WTC11 (cell line): ENCODE measurements around the gene LETM1.

ENCODE experiments used
- CREB1 ChIP-seq: sonication (generic); formaldehyde crosslinking; IDR thresholded peaks from 2 replicates; pipeline ENCODE4 v1.8.0; 2023; ENCODE audit warnings: mild to moderate bottlenecking, missing genetic modification reagents
- FOXJ3 ChIP-seq: sonication (generic); formaldehyde crosslinking; IDR thresholded peaks from 2 replicates; pipeline ENCODE4 v1.9.0; 2021; ENCODE audit warnings: missing genetic modification reagents, mild to moderate bottlenecking, borderline replicate concordance
- IRF2 ChIP-seq: sonication (generic); formaldehyde crosslinking; IDR thresholded peaks from 2 replicates; pipeline ENCODE4 v1.8.0; 2022; ENCODE audit warnings: low read depth, missing genetic modification reagents, borderline replicate concordance
- SP1 ChIP-seq: sonication (generic); formaldehyde crosslinking; conservative IDR thresholded peaks from 2 replicates; pipeline ENCODE4 v1.8.1; 2022; ENCODE audit warnings: missing genetic modification reagents
- ZNF232 ChIP-seq: sonication (generic); formaldehyde crosslinking; IDR thresholded peaks from 2 replicates; pipeline ENCODE4 v1.8.0; 2022; ENCODE audit warnings: mild to moderate bottlenecking, missing genetic modification reagents
- TF ChIP-seq, protein P1 (sequence below): fragments of 200-600 bp; IDR thresholded peaks from 2 replicates; pipeline ENCODE4 v1.8.0; 2022; ENCODE audit warnings: antibody characterized with exemption
- TF ChIP-seq, protein P2 (sequence below): sonication (generic); formaldehyde crosslinking; conservative IDR thresholded peaks from 2 replicates; pipeline ENCODE4 v1.8.1; 2022; ENCODE audit warnings: mild to moderate bottlenecking, missing genetic modification reagents
- TF ChIP-seq, protein P3 (sequence below): sonication (generic); formaldehyde crosslinking; IDR thresholded peaks from 2 replicates; pipeline ENCODE4 v1.8.1; 2022; ENCODE audit warnings: low read depth, missing genetic modification reagents, borderline replicate concordance
- TF ChIP-seq, protein P4 (sequence below): sonication (generic); formaldehyde crosslinking; IDR thresholded peaks from 2 replicates; pipeline ENCODE4 v1.8.1; 2023; ENCODE audit warnings: mild to moderate bottlenecking, missing genetic modification reagents
- TF ChIP-seq, protein P5 (sequence below): fragments of 250-450 bp; sonication (Bioruptor Pico); IDR thresholded peaks from 2 replicates; pipeline ENCODE4 v2.1.2; 2022; ENCODE audit warnings: mild to moderate bottlenecking, moderate library complexity
- TF ChIP-seq, protein P6 (sequence below): sonication (generic); formaldehyde crosslinking; IDR thresholded peaks from 2 replicates; pipeline ENCODE4 v1.8.1; 2023; ENCODE audit warnings: mild to moderate bottlenecking, missing genetic modification reagents, moderate library complexity
- TF ChIP-seq, protein P7 (sequence below): sonication (generic); formaldehyde crosslinking; IDR thresholded peaks from 2 replicates; pipeline ENCODE4 v1.8.1; 2023; ENCODE audit warnings: mild to moderate bottlenecking, missing genetic modification reagents, moderate library complexity

DNA sequence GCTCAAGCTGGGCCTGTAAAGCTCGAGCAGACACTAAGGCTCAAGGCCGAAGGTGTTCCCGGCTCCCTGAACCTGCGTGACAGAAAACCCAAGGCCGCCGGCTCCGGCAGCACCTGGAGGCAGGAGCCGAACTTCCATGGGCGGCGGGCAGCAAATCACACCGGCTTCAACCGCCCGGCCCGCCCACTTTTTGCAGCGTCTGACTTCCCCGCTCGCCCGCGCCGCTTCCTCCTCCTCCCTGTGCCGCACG is 14.3 kb upstream of the LETM1 start:
- no peak for TF ChIP-seq FOXJ3 (CRISPR knock-in tag)
- TF ChIP-seq, protein P1, sequence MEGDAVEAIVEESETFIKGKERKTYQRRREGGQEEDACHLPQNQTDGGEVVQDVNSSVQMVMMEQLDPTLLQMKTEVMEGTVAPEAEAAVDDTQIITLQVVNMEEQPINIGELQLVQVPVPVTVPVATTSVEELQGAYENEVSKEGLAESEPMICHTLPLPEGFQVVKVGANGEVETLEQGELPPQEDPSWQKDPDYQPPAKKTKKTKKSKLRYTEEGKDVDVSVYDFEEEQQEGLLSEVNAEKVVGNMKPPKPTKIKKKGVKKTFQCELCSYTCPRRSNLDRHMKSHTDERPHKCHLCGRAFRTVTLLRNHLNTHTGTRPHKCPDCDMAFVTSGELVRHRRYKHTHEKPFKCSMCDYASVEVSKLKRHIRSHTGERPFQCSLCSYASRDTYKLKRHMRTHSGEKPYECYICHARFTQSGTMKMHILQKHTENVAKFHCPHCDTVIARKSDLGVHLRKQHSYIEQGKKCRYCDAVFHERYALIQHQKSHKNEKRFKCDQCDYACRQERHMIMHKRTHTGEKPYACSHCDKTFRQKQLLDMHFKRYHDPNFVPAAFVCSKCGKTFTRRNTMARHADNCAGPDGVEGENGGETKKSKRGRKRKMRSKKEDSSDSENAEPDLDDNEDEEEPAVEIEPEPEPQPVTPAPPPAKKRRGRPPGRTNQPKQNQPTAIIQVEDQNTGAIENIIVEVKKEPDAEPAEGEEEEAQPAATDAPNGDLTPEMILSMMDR = no peak
- TF ChIP-seq, protein P2, sequence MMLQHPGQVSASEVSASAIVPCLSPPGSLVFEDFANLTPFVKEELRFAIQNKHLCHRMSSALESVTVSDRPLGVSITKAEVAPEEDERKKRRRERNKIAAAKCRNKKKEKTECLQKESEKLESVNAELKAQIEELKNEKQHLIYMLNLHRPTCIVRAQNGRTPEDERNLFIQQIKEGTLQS = no peak
- TF ChIP-seq, protein P3, sequence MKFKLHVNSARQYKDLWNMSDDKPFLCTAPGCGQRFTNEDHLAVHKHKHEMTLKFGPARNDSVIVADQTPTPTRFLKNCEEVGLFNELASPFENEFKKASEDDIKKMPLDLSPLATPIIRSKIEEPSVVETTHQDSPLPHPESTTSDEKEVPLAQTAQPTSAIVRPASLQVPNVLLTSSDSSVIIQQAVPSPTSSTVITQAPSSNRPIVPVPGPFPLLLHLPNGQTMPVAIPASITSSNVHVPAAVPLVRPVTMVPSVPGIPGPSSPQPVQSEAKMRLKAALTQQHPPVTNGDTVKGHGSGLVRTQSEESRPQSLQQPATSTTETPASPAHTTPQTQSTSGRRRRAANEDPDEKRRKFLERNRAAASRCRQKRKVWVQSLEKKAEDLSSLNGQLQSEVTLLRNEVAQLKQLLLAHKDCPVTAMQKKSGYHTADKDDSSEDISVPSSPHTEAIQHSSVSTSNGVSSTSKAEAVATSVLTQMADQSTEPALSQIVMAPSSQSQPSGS (CRISPR knock-in tag) = no peak
- TF ChIP-seq, protein P4, sequence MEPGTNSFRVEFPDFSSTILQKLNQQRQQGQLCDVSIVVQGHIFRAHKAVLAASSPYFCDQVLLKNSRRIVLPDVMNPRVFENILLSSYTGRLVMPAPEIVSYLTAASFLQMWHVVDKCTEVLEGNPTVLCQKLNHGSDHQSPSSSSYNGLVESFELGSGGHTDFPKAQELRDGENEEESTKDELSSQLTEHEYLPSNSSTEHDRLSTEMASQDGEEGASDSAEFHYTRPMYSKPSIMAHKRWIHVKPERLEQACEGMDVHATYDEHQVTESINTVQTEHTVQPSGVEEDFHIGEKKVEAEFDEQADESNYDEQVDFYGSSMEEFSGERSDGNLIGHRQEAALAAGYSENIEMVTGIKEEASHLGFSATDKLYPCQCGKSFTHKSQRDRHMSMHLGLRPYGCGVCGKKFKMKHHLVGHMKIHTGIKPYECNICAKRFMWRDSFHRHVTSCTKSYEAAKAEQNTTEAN (CRISPR knock-in tag) = no peak; the same call in 1 of the 2 replicates
- TF ChIP-seq ZNF232 (CRISPR knock-in tag) = no peak
- peak; percentile 53; the same call in 1 of the 2 replicates for TF ChIP-seq SP1 (CRISPR knock-in tag)
- TF ChIP-seq IRF2 (CRISPR knock-in tag) = no peak
- TF ChIP-seq, protein P5, sequence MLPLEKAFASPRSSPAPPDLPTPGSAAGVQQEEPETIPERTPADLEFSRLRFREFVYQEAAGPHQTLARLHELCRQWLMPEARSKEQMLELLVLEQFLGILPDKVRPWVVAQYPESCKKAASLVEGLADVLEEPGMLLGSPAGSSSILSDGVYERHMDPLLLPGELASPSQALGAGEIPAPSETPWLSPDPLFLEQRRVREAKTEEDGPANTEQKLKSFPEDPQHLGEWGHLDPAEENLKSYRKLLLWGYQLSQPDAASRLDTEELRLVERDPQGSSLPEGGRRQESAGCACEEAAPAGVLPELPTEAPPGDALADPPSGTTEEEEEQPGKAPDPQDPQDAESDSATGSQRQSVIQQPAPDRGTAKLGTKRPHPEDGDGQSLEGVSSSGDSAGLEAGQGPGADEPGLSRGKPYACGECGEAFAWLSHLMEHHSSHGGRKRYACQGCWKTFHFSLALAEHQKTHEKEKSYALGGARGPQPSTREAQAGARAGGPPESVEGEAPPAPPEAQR (CRISPR knock-in tag) = no peak
- TF ChIP-seq, protein P6, sequence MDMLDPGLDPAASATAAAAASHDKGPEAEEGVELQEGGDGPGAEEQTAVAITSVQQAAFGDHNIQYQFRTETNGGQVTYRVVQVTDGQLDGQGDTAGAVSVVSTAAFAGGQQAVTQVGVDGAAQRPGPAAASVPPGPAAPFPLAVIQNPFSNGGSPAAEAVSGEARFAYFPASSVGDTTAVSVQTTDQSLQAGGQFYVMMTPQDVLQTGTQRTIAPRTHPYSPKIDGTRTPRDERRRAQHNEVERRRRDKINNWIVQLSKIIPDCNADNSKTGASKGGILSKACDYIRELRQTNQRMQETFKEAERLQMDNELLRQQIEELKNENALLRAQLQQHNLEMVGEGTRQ (CRISPR knock-in tag) = no peak
- TF ChIP-seq, protein P7, sequence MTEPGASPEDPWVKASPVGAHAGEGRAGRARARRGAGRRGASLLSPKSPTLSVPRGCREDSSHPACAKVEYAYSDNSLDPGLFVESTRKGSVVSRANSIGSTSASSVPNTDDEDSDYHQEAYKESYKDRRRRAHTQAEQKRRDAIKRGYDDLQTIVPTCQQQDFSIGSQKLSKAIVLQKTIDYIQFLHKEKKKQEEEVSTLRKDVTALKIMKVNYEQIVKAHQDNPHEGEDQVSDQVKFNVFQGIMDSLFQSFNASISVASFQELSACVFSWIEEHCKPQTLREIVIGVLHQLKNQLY (CRISPR knock-in tag) = no peak
- TF ChIP-seq CREB1 (CRISPR knock-in tag) = no peak
